Neural progenitor cell (in vitro differentiated cells): ENCODE results near the gene RARRES2. TPM values are rescaled to one million over a fixed set of nuclear protein-coding genes. Genes with fewer than 3 reads are reported as not detected.
A peak's percentile ranks its signal among the peaks of the same experiment; 100 is the strongest.

Source experiments
- DNase-seq: peaks from one replicate; pipeline ENCODE4 v3.0.0-alpha.2; 2016; ENCODE audit warnings: low spot score
- H2AFZ ChIP-seq: fragments of 200-600 bp; sonication (generic); replicated peaks from 2 replicates; pipeline ENCODE4 v1.6.1; 2016; ENCODE audit warnings: antibody characterized with exemption
- H3F3A ChIP-seq: fragments of 200-600 bp; sonication (generic); 2 replicates; pipeline ENCODE4 v1.6.1; 2016; ENCODE audit warnings: antibody characterized with exemption, low read depth
- H3K27ac ChIP-seq: fragments of 200-600 bp; sonication (generic); 2 replicates; pipeline ENCODE4 v1.5.1; 2016; ENCODE audit warnings: mild to moderate bottlenecking
- H3K27me3 ChIP-seq: fragments of 200-600 bp; sonication (generic); 2 replicates; pipeline ENCODE4 v1.6.1; 2016; ENCODE audit warnings: mild to moderate bottlenecking, moderate library complexity
- H3K36me3 ChIP-seq: fragments of 200-600 bp; sonication (generic); 2 replicates; pipeline ENCODE4 v1.5.1; 2016
- H3K4me1 ChIP-seq: fragments of 200-600 bp; sonication (generic); 2 replicates; pipeline ENCODE4 v1.6.1; 2016; ENCODE audit warnings: mixed run types
- H3K4me2 ChIP-seq: fragments of 200-600 bp; sonication (generic); 2 replicates; pipeline ENCODE4 v1.6.1; 2016
- H3K4me3 ChIP-seq: fragments of 200-600 bp; sonication (generic); 2 replicates; pipeline ENCODE4 v1.5.1; 2016
- H3K79me2 ChIP-seq: fragments of 200-600 bp; sonication (generic); 2 replicates; pipeline ENCODE4 v1.6.1; 2016; ENCODE audit warnings: low read depth
- H3K9ac ChIP-seq: fragments of 200-600 bp; sonication (generic); 2 replicates; pipeline ENCODE4 v1.6.1; 2016
- H3K9me3 ChIP-seq: fragments of 200-600 bp; sonication (generic); 2 replicates; pipeline ENCODE4 v1.5.1; 2016; ENCODE audit warnings: low read depth
- H4K20me1 ChIP-seq: fragments of 200-600 bp; sonication (generic); 2 replicates; pipeline ENCODE4 v1.6.1; 2016; ENCODE audit warnings: low read depth
- H3K27ac Mint-ChIP-seq: 3 replicates; pipeline ENCODE4 v1.8.0; 2021; ENCODE audit warnings: mixed read lengths
- H3K27me3 Mint-ChIP-seq: 2 replicates; pipeline ENCODE4 v1.8.0; 2022; ENCODE audit warnings: low read depth, mild to moderate bottlenecking, inconsistent platforms, moderate library complexity, mixed read lengths; ENCODE audit not compliant: insufficient read depth
- H3K36me3 Mint-ChIP-seq: 3 replicates; pipeline ENCODE4 v1.8.0; 2021; ENCODE audit warnings: mixed read lengths
- H3K4me1 Mint-ChIP-seq: 3 replicates; pipeline ENCODE4 v1.8.0; 2021; ENCODE audit warnings: mixed read lengths
- H3K4me3 Mint-ChIP-seq: 3 replicates; pipeline ENCODE4 v1.8.0; 2021; ENCODE audit warnings: mild to moderate bottlenecking, moderate library complexity, mixed read lengths
- H3K9me3 Mint-ChIP-seq: 3 replicates; pipeline ENCODE4 v1.8.0; 2020; ENCODE audit warnings: mixed read lengths
- EZH2 ChIP-seq: fragments of 200-600 bp; sonication (generic); IDR thresholded peaks from 2 replicates; pipeline ENCODE4 v1.6.1; 2017; ENCODE audit warnings: antibody characterized with exemption, mild to moderate bottlenecking, moderate library complexity
- EZH2phosphoT487 ChIP-seq: fragments of 200-600 bp; sonication (generic); IDR thresholded peaks from 2 replicates; pipeline ENCODE4 v1.6.1; 2017; ENCODE audit warnings: antibody characterized with exemption
- total RNA-seq: library from RNA; depleted of rRNA; stranded (reverse); fragments of >200 nt; gene quantifications from 2 replicates; pipeline ENCODE4 v1.2.3, GENCODE V29; 2015; ENCODE audit warnings: low replicate concordance
- TF ChIP-seq, protein P1 (sequence below): fragments of 200-600 bp; sonication (generic); IDR thresholded peaks from 2 replicates; pipeline ENCODE4 v1.5.1; 2017; ENCODE audit warnings: antibody characterized with exemption, mild to moderate bottlenecking

Gene RARRES2
- total RNA-seq, 1 donor from 2014 or later = 0.19 TPM

DNA sequence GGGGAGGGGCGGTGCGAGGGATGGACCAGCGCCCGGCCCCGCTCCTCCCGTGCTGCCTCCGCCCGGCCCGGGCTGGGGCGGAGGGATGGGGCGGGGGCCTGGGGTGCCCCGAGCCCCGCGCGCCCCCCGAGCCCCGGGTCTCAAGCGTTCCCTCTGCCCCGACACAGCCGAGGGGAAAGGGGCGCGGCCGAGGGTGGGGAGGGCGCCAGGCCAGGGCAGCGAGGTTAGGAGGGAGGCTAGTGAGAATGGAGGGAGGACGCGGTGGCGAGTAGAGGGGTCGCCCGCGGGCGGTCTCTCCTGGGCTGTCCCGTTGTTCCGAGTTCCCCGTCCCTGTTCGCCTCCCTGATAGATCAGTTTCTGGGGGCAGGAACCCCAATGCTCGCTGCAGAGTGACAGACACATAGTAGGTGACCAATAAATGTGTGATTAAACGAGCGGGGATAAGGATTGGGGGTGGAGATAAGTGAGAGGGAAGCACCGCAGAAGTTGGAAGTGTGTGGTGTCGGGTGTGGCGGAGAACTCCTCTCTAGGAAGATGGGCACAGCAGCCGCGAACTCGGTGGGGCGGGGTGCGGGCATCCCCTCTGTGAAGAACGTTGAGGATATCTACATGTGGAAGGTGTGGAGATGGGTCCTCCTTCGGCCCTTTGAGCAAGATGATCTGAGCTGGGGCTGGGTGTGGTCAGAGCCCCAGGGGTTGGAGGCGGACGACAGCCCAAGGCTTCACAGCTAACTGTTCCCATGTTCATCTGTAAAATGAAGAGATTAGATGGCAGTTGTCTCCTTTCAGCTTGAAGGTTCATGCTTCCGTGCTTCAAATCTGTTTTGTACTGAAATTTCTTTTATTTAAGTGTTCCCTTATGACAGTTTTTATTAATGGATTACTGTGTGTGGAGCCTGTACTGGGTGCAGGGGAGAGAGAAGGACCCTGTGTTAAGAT is 38.3 kb upstream of the RARRES2 start:
- Histone ChIP-seq H3K4me3 (peak overlapping the region; percentile 98), H3K9me3 (no peaks in the 10 kb centered on the region), H3K27me3 (no peaks in the 10 kb centered on the region), H3K79me2 (peaks cover 51% of the 10 kb centered on the region), H3K9ac (peak overlapping the region; percentile 82), H3F3A (peaks cover 66% of the 10 kb centered on the region), H3K27ac (peak overlapping the region; percentile 89), H3K36me3 (no peaks in the 10 kb centered on the region), H3K4me1 (peaks cover 48% of the 10 kb centered on the region), H2AFZ (no peak overlapping the region), H4K20me1 (peaks cover 57% of the 10 kb centered on the region), H3K4me2 (peak overlapping the region; percentile 95)
- Mint-ChIP-seq H3K36me3 (peaks cover 11% of the 10 kb centered on the region), H3K4me1 (peaks cover 75% of the 10 kb centered on the region), H3K27me3 (peaks cover 19% of the 10 kb centered on the region), H3K27ac (peak overlapping the region; percentile 89), H3K4me3 (peak overlapping the region; percentile 95), H3K9me3 (no peaks in the 10 kb centered on the region)
- DNase-seq = peak; percentile 32
- TF ChIP-seq EZH2 (no peak), EZH2phosphoT487 (no peak)
- TF ChIP-seq, protein P1, sequence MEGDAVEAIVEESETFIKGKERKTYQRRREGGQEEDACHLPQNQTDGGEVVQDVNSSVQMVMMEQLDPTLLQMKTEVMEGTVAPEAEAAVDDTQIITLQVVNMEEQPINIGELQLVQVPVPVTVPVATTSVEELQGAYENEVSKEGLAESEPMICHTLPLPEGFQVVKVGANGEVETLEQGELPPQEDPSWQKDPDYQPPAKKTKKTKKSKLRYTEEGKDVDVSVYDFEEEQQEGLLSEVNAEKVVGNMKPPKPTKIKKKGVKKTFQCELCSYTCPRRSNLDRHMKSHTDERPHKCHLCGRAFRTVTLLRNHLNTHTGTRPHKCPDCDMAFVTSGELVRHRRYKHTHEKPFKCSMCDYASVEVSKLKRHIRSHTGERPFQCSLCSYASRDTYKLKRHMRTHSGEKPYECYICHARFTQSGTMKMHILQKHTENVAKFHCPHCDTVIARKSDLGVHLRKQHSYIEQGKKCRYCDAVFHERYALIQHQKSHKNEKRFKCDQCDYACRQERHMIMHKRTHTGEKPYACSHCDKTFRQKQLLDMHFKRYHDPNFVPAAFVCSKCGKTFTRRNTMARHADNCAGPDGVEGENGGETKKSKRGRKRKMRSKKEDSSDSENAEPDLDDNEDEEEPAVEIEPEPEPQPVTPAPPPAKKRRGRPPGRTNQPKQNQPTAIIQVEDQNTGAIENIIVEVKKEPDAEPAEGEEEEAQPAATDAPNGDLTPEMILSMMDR = no peak

DNA sequence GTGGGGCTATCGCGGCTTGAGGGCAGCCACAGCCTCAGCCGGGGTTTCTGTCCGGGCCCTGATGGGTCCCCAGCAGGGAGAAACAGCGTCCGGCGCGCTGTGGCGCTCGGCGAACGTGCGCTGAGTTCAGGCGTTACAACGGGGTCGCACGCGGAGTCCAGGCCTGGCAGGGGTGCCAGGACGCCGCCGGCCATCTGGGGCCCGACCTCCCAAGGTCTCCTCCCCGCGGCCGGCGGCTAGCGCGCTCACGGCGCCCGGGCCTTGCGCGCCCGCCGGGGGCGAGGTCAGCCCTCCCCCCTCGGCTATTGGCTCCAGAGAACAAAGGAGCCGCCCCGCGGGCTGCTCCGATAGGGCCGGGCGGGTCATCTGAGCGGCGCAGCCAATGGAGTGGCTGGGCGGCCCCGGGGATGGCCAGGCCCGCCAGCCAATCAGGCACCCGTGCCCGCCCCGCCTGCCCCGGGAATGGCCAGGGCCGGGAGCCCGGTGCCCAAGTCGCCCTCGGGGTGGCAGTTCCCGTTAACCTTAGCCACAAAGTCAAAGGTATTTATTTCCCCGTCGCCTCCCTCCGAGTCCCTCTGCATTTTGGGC is 37.5 kb upstream of the RARRES2 start, which contains the start of gene ZNF775:
TSS of gene ZNF775 (plus strand) at position 478 of the 588 bp plus-strand sequence. CDS start 9,141 bp downstream, outside the sequence.
- no peaks in the 10 kb centered on the region for H3K36me3 ChIP-seq
- Mint-ChIP-seq H3K4me3 (peak within 1 kb of the TSS; percentile 95), H3K27me3 (peaks cover 22% of the 10 kb centered on the region), H3K36me3 (peaks cover 16% of the 10 kb centered on the region), H3K9me3 (no peaks in the 10 kb centered on the region), H3K4me1 (peaks cover 74% of the 10 kb centered on the region), H3K27ac (peak within 1 kb of the TSS; percentile 89)
- no peaks in the 10 kb centered on the region for H3K27me3 ChIP-seq
- H3K79me2 ChIP-seq = peaks cover 46% of the 10 kb centered on the region
- TF ChIP-seq, protein P1 = peak; percentile 2
- no peak for TF ChIP-seq EZH2
- TF ChIP-seq EZH2phosphoT487 = no peak
- H3K9ac ChIP-seq = peak within 1 kb of the TSS; percentile 82
- peak within 1 kb of the TSS; percentile 93 for H3K27ac ChIP-seq
- peak within 1 kb of the TSS; percentile 95 for H3K4me2 ChIP-seq
- H3K4me3 ChIP-seq = peak within 1 kb of the TSS; percentile 98
- peak; percentile 99 for DNase-seq
- H2AFZ ChIP-seq = no peak within 1 kb of the TSS
- peaks cover 50% of the 10 kb centered on the region for H4K20me1 ChIP-seq
- H3K9me3 ChIP-seq = no peaks in the 10 kb centered on the region
- peaks cover 58% of the 10 kb centered on the region for H3F3A ChIP-seq
- H3K4me1 ChIP-seq = peaks cover 40% of the 10 kb centered on the region

DNA sequence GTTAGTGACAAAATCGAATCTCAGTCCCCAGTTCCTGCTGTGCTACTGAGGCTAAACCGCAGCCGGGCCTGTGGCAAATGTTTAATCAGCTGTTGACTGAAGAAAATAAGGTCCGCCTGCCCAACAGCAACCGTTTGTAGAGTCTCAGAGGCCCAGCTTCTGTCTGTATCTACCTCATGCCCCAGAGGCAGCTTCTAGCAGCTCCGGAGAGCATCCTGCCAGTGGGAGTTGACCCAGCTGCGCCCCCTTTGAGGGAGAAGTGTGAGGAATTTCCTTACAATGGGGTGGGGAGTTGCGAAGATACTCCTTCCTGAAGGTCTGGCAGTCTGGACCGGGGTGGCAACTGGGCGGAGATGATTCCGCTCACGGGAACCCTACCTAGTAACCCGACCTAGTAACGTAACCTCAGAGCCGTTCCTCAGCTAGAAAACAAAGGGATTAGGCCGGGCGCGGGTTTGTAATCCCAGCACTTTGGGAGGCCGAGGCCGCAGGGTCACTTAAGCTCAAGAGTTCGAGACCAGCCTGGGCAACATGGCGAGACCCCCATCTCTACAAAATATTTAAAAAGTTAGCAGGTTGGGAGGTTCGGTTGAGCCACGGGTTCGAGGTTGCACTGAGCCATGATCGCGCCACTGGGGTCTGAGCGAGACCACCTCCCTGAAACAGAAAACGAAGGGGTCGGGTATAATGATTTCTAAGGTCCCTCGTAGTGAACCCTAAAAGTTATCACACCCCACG is 36.9 kb upstream of the RARRES2 start:
- H3K9ac ChIP-seq = peak overlapping the region; percentile 15
- peak overlapping the region; percentile 93 for H3K27ac ChIP-seq
- H2AFZ ChIP-seq = no peak overlapping the region

More for the DNA sequence above, 36.9 kb upstream of the RARRES2 start:
- peaks cover 37% of the 10 kb centered on the region for H3K4me1 ChIP-seq
- Mint-ChIP-seq H3K9me3 (no peaks in the 10 kb centered on the region), H3K36me3 (peaks cover 22% of the 10 kb centered on the region), H3K27me3 (peaks cover 22% of the 10 kb centered on the region), H3K27ac (peak overlapping the region; percentile 86), H3K4me1 (peaks cover 73% of the 10 kb centered on the region), H3K4me3 (peak overlapping the region; percentile 84)
- H3F3A ChIP-seq = peaks cover 56% of the 10 kb centered on the region
- peaks cover 50% of the 10 kb centered on the region for H3K79me2 ChIP-seq
- TF ChIP-seq EZH2phosphoT487 = no peak
- TF ChIP-seq EZH2 = no peak
- TF ChIP-seq, protein P1 = peak; percentile 49
- peaks cover 56% of the 10 kb centered on the region for H4K20me1 ChIP-seq
- no peaks in the 10 kb centered on the region for H3K9me3 ChIP-seq
- peak overlapping the region; percentile 98 for H3K4me3 ChIP-seq
- DNase-seq = peak; percentile 94
- no peaks in the 10 kb centered on the region for H3K36me3 ChIP-seq
- no peaks in the 10 kb centered on the region for H3K27me3 ChIP-seq
- peak overlapping the region; percentile 74 for H3K4me2 ChIP-seq
